A549 (cell line): ENCODE results near the gene ACBD6.

Experiments
- CTCF ChIP-seq: fragments of >200 bp; sonication (Bioruptor Twin); formaldehyde crosslinking; IDR thresholded peaks from 3 replicates; pipeline ENCODE4 v1.5.1; 2016
- HMGXB4 ChIP-seq: fragments of 250-450 bp; sonication (Bioruptor Pico); IDR thresholded peaks from 2 replicates; pipeline ENCODE4 v1.5.0; 2021; ENCODE audit warnings: mild to moderate bottlenecking, moderate library complexity, borderline replicate concordance
- MYC ChIP-seq: IDR thresholded peaks from 2 replicates; pipeline ENCODE4 v1.6.1; 2012; ENCODE audit warnings: mild to moderate bottlenecking, inconsistent platforms, low read length, improper control_type of control experiment, borderline replicate concordance
- SMC3 ChIP-seq: fragments of >200 bp; sonication (Bioruptor Twin); formaldehyde crosslinking; IDR thresholded peaks from 3 replicates; pipeline ENCODE4 v1.6.1; 2018; ENCODE audit warnings: inconsistent platforms
- ZSCAN20 ChIP-seq: fragments of 250-450 bp; sonication (Bioruptor Pico); IDR thresholded peaks from 2 replicates; pipeline ENCODE4 v1.8.0; 2022; ENCODE audit warnings: mild to moderate bottlenecking, moderate library complexity
- TF ChIP-seq, protein P1 (sequence below): fragments of 150-350 bp; IDR thresholded peaks from 2 replicates; pipeline ENCODE4 v1.6.1; 2014; ENCODE audit warnings: low read depth, mild to moderate bottlenecking, low read length

- no peak for TF ChIP-seq MYC
- TF ChIP-seq CTCF: no peak
- TF ChIP-seq ZSCAN20 (CRISPR knock-in tag): no peak
- TF ChIP-seq SMC3: no peak
- TF ChIP-seq, protein P1, sequence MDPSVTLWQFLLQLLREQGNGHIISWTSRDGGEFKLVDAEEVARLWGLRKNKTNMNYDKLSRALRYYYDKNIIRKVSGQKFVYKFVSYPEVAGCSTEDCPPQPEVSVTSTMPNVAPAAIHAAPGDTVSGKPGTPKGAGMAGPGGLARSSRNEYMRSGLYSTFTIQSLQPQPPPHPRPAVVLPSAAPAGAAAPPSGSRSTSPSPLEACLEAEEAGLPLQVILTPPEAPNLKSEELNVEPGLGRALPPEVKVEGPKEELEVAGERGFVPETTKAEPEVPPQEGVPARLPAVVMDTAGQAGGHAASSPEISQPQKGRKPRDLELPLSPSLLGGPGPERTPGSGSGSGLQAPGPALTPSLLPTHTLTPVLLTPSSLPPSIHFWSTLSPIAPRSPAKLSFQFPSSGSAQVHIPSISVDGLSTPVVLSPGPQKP: no peak
- no peak for TF ChIP-seq HMGXB4 (CRISPR knock-in tag)
These were observed 66.8 kb downstream of the ACBD6 start for GRCh38 chr1:180435566-180435965.
